B cell (primary cell): ENCODE measurements around the gene RGL1.

ENCODE experiments used
- EZH2 ChIP-seq: IDR thresholded peaks from 2 replicates; pipeline ENCODE4 v1.6.1; 2012; ENCODE audit warnings: borderline replicate concordance, low read depth, mild to moderate bottlenecking, moderate library complexity, low read length; ENCODE audit not compliant: insufficient read depth, poor library complexity, severe bottlenecking
- TF ChIP-seq, protein P1 (sequence below): fragments of 200-600 bp; IDR thresholded peaks from one replicate; pipeline ENCODE4 v1.8.0; 2022; ENCODE audit warnings: antibody characterized with exemption, mild to moderate bottlenecking

DNA sequence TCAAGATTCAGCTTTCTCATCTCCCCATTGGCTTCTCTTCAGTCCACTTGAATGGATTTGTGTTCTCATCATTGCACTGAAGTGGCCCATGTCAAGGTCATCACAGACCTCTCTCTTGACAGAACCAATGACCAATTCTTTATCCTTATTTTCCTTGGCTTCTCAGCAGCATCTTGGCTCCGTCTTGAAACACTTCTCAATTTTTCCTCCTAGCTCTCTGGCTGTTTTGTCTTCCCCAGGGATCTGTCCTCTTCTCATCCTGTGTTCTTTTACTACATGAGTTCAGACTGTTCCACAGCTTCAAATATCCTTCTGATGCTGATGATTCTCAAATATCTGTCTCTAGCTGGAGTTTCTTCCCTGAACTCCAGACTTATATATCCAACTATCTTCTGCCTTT lies 154.0 kb downstream of the RGL1 start:
- TF ChIP-seq, protein P1, sequence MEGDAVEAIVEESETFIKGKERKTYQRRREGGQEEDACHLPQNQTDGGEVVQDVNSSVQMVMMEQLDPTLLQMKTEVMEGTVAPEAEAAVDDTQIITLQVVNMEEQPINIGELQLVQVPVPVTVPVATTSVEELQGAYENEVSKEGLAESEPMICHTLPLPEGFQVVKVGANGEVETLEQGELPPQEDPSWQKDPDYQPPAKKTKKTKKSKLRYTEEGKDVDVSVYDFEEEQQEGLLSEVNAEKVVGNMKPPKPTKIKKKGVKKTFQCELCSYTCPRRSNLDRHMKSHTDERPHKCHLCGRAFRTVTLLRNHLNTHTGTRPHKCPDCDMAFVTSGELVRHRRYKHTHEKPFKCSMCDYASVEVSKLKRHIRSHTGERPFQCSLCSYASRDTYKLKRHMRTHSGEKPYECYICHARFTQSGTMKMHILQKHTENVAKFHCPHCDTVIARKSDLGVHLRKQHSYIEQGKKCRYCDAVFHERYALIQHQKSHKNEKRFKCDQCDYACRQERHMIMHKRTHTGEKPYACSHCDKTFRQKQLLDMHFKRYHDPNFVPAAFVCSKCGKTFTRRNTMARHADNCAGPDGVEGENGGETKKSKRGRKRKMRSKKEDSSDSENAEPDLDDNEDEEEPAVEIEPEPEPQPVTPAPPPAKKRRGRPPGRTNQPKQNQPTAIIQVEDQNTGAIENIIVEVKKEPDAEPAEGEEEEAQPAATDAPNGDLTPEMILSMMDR, result no peak
- no peak for TF ChIP-seq EZH2
